H9 (cell line): Measurements from ENCODE around the gene TMEM178B. TPM values are rescaled to one million over a fixed set of nuclear protein-coding genes. Genes with fewer than 3 reads are reported as not detected.

Experiments used
- DNase-seq: peaks from one replicate; pipeline ENCODE4 v3.0.0-alpha.2; 2017
- H2AFZ ChIP-seq: one replicate; pipeline ENCODE4 v1.6.1; 2013; ENCODE audit warnings: mild to moderate bottlenecking, low read length, control low read depth, moderate library complexity
- H2AK5ac ChIP-seq: 2 replicates; pipeline ENCODE4 v1.6.1; 2013; ENCODE audit warnings: low read length, control low read depth, mixed read lengths; ENCODE audit not compliant: insufficient read length
- H2BK120ac ChIP-seq: one replicate; pipeline ENCODE4 v1.6.1; 2013; ENCODE audit warnings: low read depth, mild to moderate bottlenecking, low read length, control low read depth, inconsistent platforms; ENCODE audit not compliant: poor library complexity, severe bottlenecking
- H2BK12ac ChIP-seq: 2 replicates; pipeline ENCODE4 v1.6.1; 2013; ENCODE audit warnings: low read length, control low read depth, mixed read lengths, low read depth; ENCODE audit not compliant: insufficient read length
- H2BK15ac ChIP-seq: 2 replicates; pipeline ENCODE4 v1.6.1; 2013; ENCODE audit warnings: low read depth, low read length, control low read depth
- H2BK20ac ChIP-seq: one replicate; pipeline ENCODE4 v1.6.1; 2013; ENCODE audit warnings: low read depth, mild to moderate bottlenecking, low read length, control low read depth, inconsistent platforms; ENCODE audit not compliant: poor library complexity, severe bottlenecking
- H2BK5ac ChIP-seq: 2 replicates; pipeline ENCODE4 v1.6.1; 2013; ENCODE audit warnings: low read length, control low read depth, mixed read lengths; ENCODE audit not compliant: insufficient read length
- H3K14ac ChIP-seq: 2 replicates; pipeline ENCODE4 v1.6.1; 2013; ENCODE audit warnings: low read length, control low read depth; ENCODE audit not compliant: insufficient read depth
- H3K18ac ChIP-seq: 2 replicates; pipeline ENCODE4 v1.6.1; 2013; ENCODE audit warnings: low read depth, mild to moderate bottlenecking, mixed read lengths, low read length, control low read depth; ENCODE audit not compliant: insufficient read length
- H3K23ac ChIP-seq: 2 replicates; pipeline ENCODE4 v1.6.1; 2013; ENCODE audit warnings: low read length, control low read depth, mixed read lengths, low read depth; ENCODE audit not compliant: insufficient read length
- H3K23me2 ChIP-seq: 2 replicates; pipeline ENCODE4 v1.6.1; 2013; ENCODE audit warnings: low read depth, mild to moderate bottlenecking, mixed read lengths, low read length, control low read depth; ENCODE audit not compliant: insufficient read length, poor library complexity, severe bottlenecking
- H3K27ac ChIP-seq: 2 replicates; pipeline ENCODE4 v1.5.1; 2013; ENCODE audit warnings: low read length, control low read depth, mixed read lengths, low read depth; ENCODE audit not compliant: insufficient read length
- H3K27me3 ChIP-seq: 2 replicates; pipeline ENCODE4 v1.6.1; 2013; ENCODE audit warnings: low read length, control low read depth, inconsistent platforms; ENCODE audit not compliant: insufficient read depth
- H3K4ac ChIP-seq: 2 replicates; pipeline ENCODE4 v1.6.1; 2013; ENCODE audit warnings: low read depth, mild to moderate bottlenecking, control low read depth, inconsistent platforms, low read length, moderate library complexity
- H3K4me1 ChIP-seq: 2 replicates; pipeline ENCODE4 v1.6.1; 2013; ENCODE audit warnings: low read length, control low read depth, inconsistent platforms; ENCODE audit not compliant: insufficient read depth
- H3K4me2 ChIP-seq: 2 replicates; pipeline ENCODE4 v1.6.1; 2013; ENCODE audit warnings: low read length, control low read depth, mixed read lengths; ENCODE audit not compliant: insufficient read length, insufficient read depth
- H3K56ac ChIP-seq: 2 replicates; pipeline ENCODE4 v1.6.1; 2013; ENCODE audit warnings: low read depth, mild to moderate bottlenecking, mixed read lengths, low read length, control low read depth; ENCODE audit not compliant: insufficient read length
- H3K79me1 ChIP-seq: 2 replicates; pipeline ENCODE4 v1.6.1; 2013; ENCODE audit warnings: low read depth, mild to moderate bottlenecking, moderate library complexity, low read length, control low read depth, inconsistent platforms; ENCODE audit not compliant: insufficient read depth, poor library complexity, severe bottlenecking
- H3K79me2 ChIP-seq: 2 replicates; pipeline ENCODE4 v1.6.1; 2013; ENCODE audit warnings: low read length, control low read depth, inconsistent platforms; ENCODE audit not compliant: insufficient read depth
- H3K9ac ChIP-seq: 2 replicates; pipeline ENCODE4 v1.6.1; 2013; ENCODE audit warnings: low read length, control low read depth, mixed read lengths; ENCODE audit not compliant: insufficient read length; ENCODE audit errors: extremely low read depth
- H3K9me3 ChIP-seq: one replicate; pipeline ENCODE4 v1.6.1; 2013; ENCODE audit warnings: low read depth, low read length, inconsistent platforms; ENCODE audit not compliant: control insufficient read depth
- H3T11ph ChIP-seq: one replicate; pipeline ENCODE4 v1.6.1; 2013; ENCODE audit warnings: mild to moderate bottlenecking, low read length, control low read depth, inconsistent platforms
- H4K20me1 ChIP-seq: one replicate; pipeline ENCODE4 v1.6.1; 2013; ENCODE audit not compliant: control insufficient read depth, insufficient read length, insufficient read depth
- H4K5ac ChIP-seq: 2 replicates; pipeline ENCODE4 v1.6.1; 2013; ENCODE audit warnings: low read depth, mild to moderate bottlenecking, mixed read lengths, low read length, control low read depth; ENCODE audit not compliant: insufficient read length
- H4K8ac ChIP-seq: replicated peaks from 2 replicates; pipeline ENCODE4 v1.6.1; 2013; ENCODE audit warnings: low read length, control low read depth, mixed read lengths, low read depth; ENCODE audit not compliant: insufficient read length
- H4K91ac ChIP-seq: 2 replicates; pipeline ENCODE4 v1.6.1; 2013; ENCODE audit warnings: low read depth, mild to moderate bottlenecking, moderate library complexity, mixed read lengths, low read length, control low read depth; ENCODE audit not compliant: insufficient read length
- H3K27ac Mint-ChIP-seq, 3 experiments: 2 replicates in 2 of 3; 3 replicates in 1 of 3; pipeline ENCODE4 v1.8.0; 2020 to 2021; ENCODE audit warnings: mixed read lengths in 3 of 3, mild to moderate bottlenecking in 1 of 3, moderate library complexity in 1 of 3
- H3K27me3 Mint-ChIP-seq: 2 replicates; pipeline ENCODE4 v1.8.0; 2021; ENCODE audit warnings: low read depth, mild to moderate bottlenecking, moderate library complexity, mixed read lengths
- H3K36me3 Mint-ChIP-seq, 3 experiments: 2 replicates in 2 of 3; 3 replicates in 1 of 3; pipeline ENCODE4 v1.8.0; 2020 to 2021; ENCODE audit warnings: low read depth in 3 of 3, mixed read lengths in 3 of 3; ENCODE audit not compliant: insufficient read depth in 1 of 3
- H3K4me1 Mint-ChIP-seq, 2 experiments: 2 replicates each; pipeline ENCODE4 v1.8.0; 2020; ENCODE audit warnings: mixed read lengths in 2 of 2
- H3K4me3 Mint-ChIP-seq, 2 experiments: 2 replicates in 1 of 2; 3 replicates in 1 of 2; pipeline ENCODE4 v1.8.0; 2020 to 2021; ENCODE audit warnings: mild to moderate bottlenecking in 2 of 2, mixed read lengths in 2 of 2, moderate library complexity in 1 of 2
- H3K9me3 Mint-ChIP-seq, 2 experiments: 2 replicates in 1 of 2; 3 replicates in 1 of 2; pipeline ENCODE4 v1.8.0; 2020; ENCODE audit warnings: mild to moderate bottlenecking in 2 of 2, mixed read lengths in 2 of 2, moderate library complexity in 1 of 2
- WGBS: extraction: QIAGEN DNeasy Blood & Tissue Kit; methylation state at CpG from one replicate; pipeline ENCODE4 v1.1.7; 2013; ENCODE audit warnings: missing lambda C conversion rate, low lambda C conversion rate, mixed read lengths; ENCODE audit not compliant: insufficient read length; ENCODE audit errors: extremely low coverage; 5-methylcytosine and 5-hydroxymethylcytosine counted together
- total RNA-seq: library from RNA; stranded (reverse); gene quantifications from 2 replicates; pipeline ENCODE4 v1.2.1, GENCODE V29; 2021
- TF ChIP-seq, protein P1 (sequence below): fragments of 200-600 bp; sonication (generic); conservative IDR thresholded peaks from 3 replicates; pipeline ENCODE4 v1.8.0; 2021; ENCODE audit warnings: antibody characterized with exemption, mild to moderate bottlenecking

Gene TMEM178B
- total RNA-seq, 1 experiment from 2014 or later = 11.3 TPM

GRCh38 chr7:141246426-141246825, 172.6 kb downstream of the TMEM178B start:
- H3K56ac ChIP-seq = no peak overlapping the region
- no peaks in the 10 kb centered on the region for H3K79me1 ChIP-seq
- H4K8ac ChIP-seq = no peak overlapping the region
- H3K79me2 ChIP-seq = no peaks in the 10 kb centered on the region
- no peak overlapping the region for H2BK120ac ChIP-seq
- H3K23ac ChIP-seq = no peak overlapping the region
- H3K27me3 ChIP-seq = no peaks in the 10 kb centered on the region
- no peak overlapping the region for H2BK20ac ChIP-seq
- H3K9me3 ChIP-seq = no peaks in the 10 kb centered on the region
- no peaks in the 10 kb centered on the region for H3K36me3 Mint-ChIP-seq
- TF ChIP-seq, protein P1, sequence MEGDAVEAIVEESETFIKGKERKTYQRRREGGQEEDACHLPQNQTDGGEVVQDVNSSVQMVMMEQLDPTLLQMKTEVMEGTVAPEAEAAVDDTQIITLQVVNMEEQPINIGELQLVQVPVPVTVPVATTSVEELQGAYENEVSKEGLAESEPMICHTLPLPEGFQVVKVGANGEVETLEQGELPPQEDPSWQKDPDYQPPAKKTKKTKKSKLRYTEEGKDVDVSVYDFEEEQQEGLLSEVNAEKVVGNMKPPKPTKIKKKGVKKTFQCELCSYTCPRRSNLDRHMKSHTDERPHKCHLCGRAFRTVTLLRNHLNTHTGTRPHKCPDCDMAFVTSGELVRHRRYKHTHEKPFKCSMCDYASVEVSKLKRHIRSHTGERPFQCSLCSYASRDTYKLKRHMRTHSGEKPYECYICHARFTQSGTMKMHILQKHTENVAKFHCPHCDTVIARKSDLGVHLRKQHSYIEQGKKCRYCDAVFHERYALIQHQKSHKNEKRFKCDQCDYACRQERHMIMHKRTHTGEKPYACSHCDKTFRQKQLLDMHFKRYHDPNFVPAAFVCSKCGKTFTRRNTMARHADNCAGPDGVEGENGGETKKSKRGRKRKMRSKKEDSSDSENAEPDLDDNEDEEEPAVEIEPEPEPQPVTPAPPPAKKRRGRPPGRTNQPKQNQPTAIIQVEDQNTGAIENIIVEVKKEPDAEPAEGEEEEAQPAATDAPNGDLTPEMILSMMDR = no peak
- H3K18ac ChIP-seq = no peak overlapping the region
- no peaks in the 10 kb centered on the region for H3K27me3 Mint-ChIP-seq
- no peak overlapping the region for H3K4me3 Mint-ChIP-seq
- H4K5ac ChIP-seq = no peak overlapping the region
- no peak overlapping the region for H3K14ac ChIP-seq
- no peak overlapping the region for H3K9ac ChIP-seq
- no peaks in the 10 kb centered on the region for H3K4me1 ChIP-seq
- no peak overlapping the region for H2BK5ac ChIP-seq
- no peak overlapping the region for H2AFZ ChIP-seq
- no peak overlapping the region for H3K4me2 ChIP-seq
- H2AK5ac ChIP-seq = no peak overlapping the region
- no peak overlapping the region for H3T11ph ChIP-seq
- H3K27ac Mint-ChIP-seq = peak overlapping the region in 1 of 3 experiments; percentile 1; a peak in 1 of 7 replicates
- no peak overlapping the region for H2BK15ac ChIP-seq
- no peak overlapping the region for H3K4ac ChIP-seq
- no peak overlapping the region for H2BK12ac ChIP-seq
- DNase-seq = no peak
- 100% methylated on average over 2 of the region's 6 CpGs for WGBS
- H3K4me1 Mint-ChIP-seq = peaks cover 11 to 12% of the 10 kb centered on the region in 2 experiments
- no peaks in the 10 kb centered on the region for H3K23me2 ChIP-seq
- H4K91ac ChIP-seq = no peak overlapping the region
- no peaks in the 10 kb centered on the region for H4K20me1 ChIP-seq
- no peak overlapping the region for H3K27ac ChIP-seq
- H3K9me3 Mint-ChIP-seq = no peaks in the 10 kb centered on the region
